ENCODE data around the gene LRMDA.

LRMDA gene

GRCh38 chr10:76347832-76348231 is 916.4 kb downstream of the LRMDA start:
- DNase-seq (ENCODE audit: low spot score): no peak

- no peak for DNase-seq (ENCODE audit: low spot score)
These were observed 919.2 kb downstream of the LRMDA start for GRCh38 chr10:76350583-76350982.

- no peak for DNase-seq (ENCODE audit: low spot score)
These were observed 920.9 kb downstream of the LRMDA start for GRCh38 chr10:76352300-76352699.

- no peak for DNase-seq (ENCODE audit: low spot score)
These were observed 921.9 kb downstream of the LRMDA start for GRCh38 chr10:76353237-76353851.

- no peak for DNase-seq (ENCODE audit: low spot score)
These were observed 922.9 kb downstream of the LRMDA start for GRCh38 chr10:76354212-76354738.

- no peak for DNase-seq (ENCODE audit: low spot score)
These were observed 923.5 kb downstream of the LRMDA start for GRCh38 chr10:76354921-76355320.

- DNase-seq (ENCODE audit: low spot score): no peak
These were observed 925.1 kb downstream of the LRMDA start for GRCh38 chr10:76356557-76356956.

- DNase-seq (ENCODE audit: low spot score): no peak
These were observed 926.4 kb downstream of the LRMDA start for GRCh38 chr10:76357726-76358415.

- no peak for DNase-seq (ENCODE audit: low spot score)
These were observed 927.4 kb downstream of the LRMDA start for GRCh38 chr10:76358743-76359395.

- DNase-seq (ENCODE audit: low spot score): no peak
These were observed 944.3 kb downstream of the LRMDA start for GRCh38 chr10:76375761-76376160.

GRCh38 chr10:76382381-76382851 is 951.0 kb downstream of the LRMDA start:
- no peak for DNase-seq (ENCODE audit: low spot score)

- no peak for DNase-seq (ENCODE audit: low spot score)
These were observed 957.0 kb downstream of the LRMDA start for GRCh38 chr10:76388321-76389023.

- no peak for DNase-seq (ENCODE audit: low spot score)
These were observed 962.7 kb downstream of the LRMDA start for GRCh38 chr10:76393875-76394706.

GRCh38 chr10:76394707-76395042 is 963.3 kb downstream of the LRMDA start:
- no peak for DNase-seq (ENCODE audit: low spot score)

- no peak for DNase-seq (ENCODE audit: low spot score)
These were observed 963.8 kb downstream of the LRMDA start for GRCh38 chr10:76395251-76395650.

- DNase-seq (ENCODE audit: low spot score): no peak
These were observed 964.7 kb downstream of the LRMDA start for GRCh38 chr10:76396134-76396533.

GRCh38 chr10:76397181-76398042 is 966.0 kb downstream of the LRMDA start:
- DNase-seq (ENCODE audit: low spot score): no peak

GRCh38 chr10:76398043-76398710 is 966.8 kb downstream of the LRMDA start:
- no peak for DNase-seq (ENCODE audit: low spot score)

- DNase-seq (ENCODE audit: low spot score): no peak
These were observed 967.8 kb downstream of the LRMDA start for GRCh38 chr10:76399226-76399625.

- no peak for DNase-seq (ENCODE audit: low spot score)
These were observed 969.6 kb downstream of the LRMDA start for GRCh38 chr10:76401006-76401405.
